Neutrophil (primary cell): ENCODE measurements around the gene WIZ.

Experiments used
- H3K27ac ChIP-seq: fragments of 200-600 bp; sonication (generic); 2 replicates; pipeline ENCODE4 v1.5.1; 2016; ENCODE audit warnings: mild to moderate bottlenecking, moderate library complexity
- H3K27me3 ChIP-seq: fragments of 200-600 bp; sonication (generic); 2 replicates; pipeline ENCODE4 v1.6.0; 2016; ENCODE audit warnings: mild to moderate bottlenecking
- H3K36me3 ChIP-seq: fragments of 200-600 bp; sonication (generic); 2 replicates; pipeline ENCODE4 v1.5.1; 2017
- H3K4me1 ChIP-seq, 2 experiments: fragments of 200-600 bp in 1 of 2; sonication (generic) in 1 of 2; 1 replicate in 1 of 2; 2 replicates in 1 of 2; pipeline versions ENCODE4 v1.5.1 to v1.6.1; 2013 to 2016; ENCODE audit warnings: low read depth in 1 of 2, low read length in 1 of 2, mild to moderate bottlenecking in 1 of 2, moderate library complexity in 1 of 2; ENCODE audit not compliant: control insufficient read depth in 1 of 2, insufficient read depth in 1 of 2
- H3K4me3 ChIP-seq, 2 experiments: fragments of 200-600 bp in 1 of 2; sonication (generic) in 1 of 2; 1 replicate in 1 of 2; 2 replicates in 1 of 2; pipeline ENCODE4 v1.5.1; 2013 to 2016; ENCODE audit warnings: low read depth in 1 of 2, low read length in 1 of 2, mild to moderate bottlenecking in 1 of 2, moderate library complexity in 1 of 2
- H3K9me3 ChIP-seq: fragments of 200-600 bp; sonication (generic); 2 replicates; pipeline ENCODE4 v1.5.1; 2016
- TF ChIP-seq, protein P1 (sequence below): fragments of 200-600 bp; sonication (generic); IDR thresholded peaks from 2 replicates; pipeline ENCODE4 v1.5.1; 2016; ENCODE audit warnings: antibody characterized with exemption

Gene WIZ

DNA sequence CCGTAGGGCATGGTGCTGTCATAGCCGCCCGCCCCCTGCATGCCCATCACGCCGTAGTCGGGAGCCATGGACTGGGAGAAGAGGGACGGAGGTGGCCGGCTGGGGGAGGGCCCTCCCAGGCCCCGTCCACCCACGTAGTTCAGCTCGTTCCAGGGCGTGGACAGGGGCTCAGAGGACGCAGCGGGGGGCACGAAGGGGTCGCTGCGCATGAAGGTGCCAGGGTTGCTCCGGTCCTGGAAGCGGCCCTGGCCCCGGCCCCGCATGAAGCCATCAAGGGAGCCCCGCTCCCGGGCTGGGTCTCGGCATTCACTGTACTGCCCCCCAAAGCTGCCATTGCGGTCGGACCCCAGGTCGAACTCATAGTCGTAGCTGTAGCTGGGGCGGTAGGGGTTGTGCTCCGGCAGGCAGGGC, 76.9 kb downstream of the WIZ start:
- Histone ChIP-seq H3K27ac (no peak overlapping the region), H3K27me3 (no peaks in the 10 kb centered on the region)

DNA sequence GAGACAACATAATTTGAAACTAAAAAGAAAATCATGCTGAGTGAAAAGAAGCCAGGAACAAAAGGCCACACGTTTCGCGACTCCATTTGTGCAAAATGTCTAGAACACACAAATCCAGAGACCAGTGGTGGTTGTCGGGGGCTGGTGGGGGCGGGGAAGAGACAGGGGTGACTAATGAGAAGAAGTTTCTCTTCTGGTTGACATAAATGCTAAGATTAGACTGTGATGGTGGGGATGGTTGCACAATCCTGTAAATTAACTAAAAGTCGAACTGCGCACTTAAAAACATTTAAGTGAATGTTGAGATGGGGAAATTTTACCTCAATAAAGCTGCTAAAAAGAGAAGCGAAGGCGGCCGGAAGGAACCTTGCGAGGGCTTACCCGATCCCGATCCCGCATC, 77.3 kb downstream of the WIZ start:
- H3K36me3 ChIP-seq, result peaks cover 76% of the 10 kb centered on the region

More for the DNA sequence above, 76.9 kb downstream of the WIZ start:
- H3K36me3 ChIP-seq, result peaks cover 72% of the 10 kb centered on the region
- no peaks in the 10 kb centered on the region for H3K9me3 ChIP-seq
- H3K4me1 ChIP-seq, result peaks cover 9% of the 10 kb centered on the region in 2 experiments
- TF ChIP-seq, protein P1, sequence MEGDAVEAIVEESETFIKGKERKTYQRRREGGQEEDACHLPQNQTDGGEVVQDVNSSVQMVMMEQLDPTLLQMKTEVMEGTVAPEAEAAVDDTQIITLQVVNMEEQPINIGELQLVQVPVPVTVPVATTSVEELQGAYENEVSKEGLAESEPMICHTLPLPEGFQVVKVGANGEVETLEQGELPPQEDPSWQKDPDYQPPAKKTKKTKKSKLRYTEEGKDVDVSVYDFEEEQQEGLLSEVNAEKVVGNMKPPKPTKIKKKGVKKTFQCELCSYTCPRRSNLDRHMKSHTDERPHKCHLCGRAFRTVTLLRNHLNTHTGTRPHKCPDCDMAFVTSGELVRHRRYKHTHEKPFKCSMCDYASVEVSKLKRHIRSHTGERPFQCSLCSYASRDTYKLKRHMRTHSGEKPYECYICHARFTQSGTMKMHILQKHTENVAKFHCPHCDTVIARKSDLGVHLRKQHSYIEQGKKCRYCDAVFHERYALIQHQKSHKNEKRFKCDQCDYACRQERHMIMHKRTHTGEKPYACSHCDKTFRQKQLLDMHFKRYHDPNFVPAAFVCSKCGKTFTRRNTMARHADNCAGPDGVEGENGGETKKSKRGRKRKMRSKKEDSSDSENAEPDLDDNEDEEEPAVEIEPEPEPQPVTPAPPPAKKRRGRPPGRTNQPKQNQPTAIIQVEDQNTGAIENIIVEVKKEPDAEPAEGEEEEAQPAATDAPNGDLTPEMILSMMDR, result no peak
- H3K4me3 ChIP-seq, result no peak overlapping the region

DNA sequence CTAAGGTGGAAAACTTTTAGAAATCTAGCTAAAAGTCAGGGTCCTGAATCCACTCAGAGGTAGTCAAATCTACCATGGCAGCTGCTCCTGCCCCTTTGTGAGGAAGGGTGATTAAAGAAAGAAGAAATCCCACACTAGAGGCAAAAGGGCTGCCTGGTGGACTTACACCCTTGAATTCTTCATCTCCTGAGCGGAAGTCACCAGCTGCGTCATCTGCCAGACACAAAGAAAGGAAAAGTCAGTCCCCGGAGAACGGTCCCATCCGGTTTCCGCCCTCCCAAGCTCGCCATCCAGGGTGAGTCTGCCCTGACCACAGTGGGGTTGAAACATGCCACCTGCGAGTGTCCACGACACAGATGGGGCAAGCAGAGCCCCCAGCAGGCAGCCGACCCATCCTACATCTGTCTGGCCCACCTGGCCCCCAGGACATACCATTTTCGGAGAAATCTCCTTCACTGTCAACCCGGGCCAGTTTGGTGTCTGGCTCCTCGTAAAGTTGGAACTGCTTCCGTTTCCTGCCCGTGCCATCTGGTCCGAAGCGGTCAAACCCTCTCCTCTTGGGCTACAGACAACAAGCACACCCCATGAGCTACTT, 77.9 kb downstream of the WIZ start:
- Histone ChIP-seq H3K27ac (no peak overlapping the region), H3K4me1 (no peaks in the 10 kb centered on the region), H3K9me3 (no peaks in the 10 kb centered on the region), H3K36me3 (peaks cover 82% of the 10 kb centered on the region), H3K4me3 (no peak overlapping the region), H3K27me3 (no peaks in the 10 kb centered on the region)
- TF ChIP-seq, protein P1, result no peak

More for the DNA sequence above, 77.3 kb downstream of the WIZ start:
- TF ChIP-seq, protein P1, result no peak
- no peak overlapping the region for H3K4me3 ChIP-seq
- H3K4me1 ChIP-seq, result peaks cover 4 to 5% of the 10 kb centered on the region in 2 experiments
- H3K9me3 ChIP-seq, result no peaks in the 10 kb centered on the region
- H3K27ac ChIP-seq, result no peak overlapping the region
- H3K27me3 ChIP-seq, result no peaks in the 10 kb centered on the region

DNA sequence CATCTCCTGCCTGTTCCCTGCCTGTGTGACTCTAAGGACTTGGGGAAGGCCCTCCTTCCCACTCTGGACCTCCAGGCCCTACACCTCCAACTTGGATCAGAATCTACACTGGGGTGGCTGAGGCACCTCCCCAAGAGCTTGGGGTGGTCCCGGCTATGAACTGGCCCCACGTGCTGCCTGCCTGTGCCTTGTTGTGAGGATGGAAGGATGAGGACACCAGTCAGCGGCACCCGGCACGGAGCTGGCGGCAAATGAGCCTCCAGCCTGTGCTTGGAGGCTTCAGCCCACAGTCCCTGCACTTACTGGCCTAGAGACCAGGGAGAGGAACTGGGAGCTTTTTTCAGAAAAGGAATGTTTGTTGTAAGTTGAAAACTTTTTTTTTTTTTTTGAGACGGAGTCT, 78.6 kb downstream of the WIZ start:
- Histone ChIP-seq H3K9me3 (no peaks in the 10 kb centered on the region), H3K36me3 (peaks cover 90% of the 10 kb centered on the region), H3K27ac (no peak overlapping the region), H3K4me1 (no peaks in the 10 kb centered on the region), H3K27me3 (no peaks in the 10 kb centered on the region), H3K4me3 (no peak overlapping the region)
- TF ChIP-seq, protein P1, result no peak
